GM12865 (cell line): ENCODE data around the gene CD6.
A peak's percentile ranks its signal among the peaks of the same experiment; 100 is the strongest.

Experiments
- DNase-seq: peaks from one replicate; pipeline ENCODE4 v3.0.0; 2010; ENCODE audit warnings: low read depth
- H3K4me3 ChIP-seq: 2 replicates; pipeline ENCODE4 v1.5.1; 2011; ENCODE audit warnings: mild to moderate bottlenecking, low read depth, low read length, control low read depth
- TF ChIP-seq, protein P1 (sequence below): IDR thresholded peaks from 2 replicates; pipeline ENCODE4 v1.5.1; 2011; ENCODE audit warnings: low read length, control low read depth, low read depth, inconsistent platforms; ENCODE audit not compliant: insufficient read depth; ENCODE audit errors: missing control alignments

The CD6 gene

DNA sequence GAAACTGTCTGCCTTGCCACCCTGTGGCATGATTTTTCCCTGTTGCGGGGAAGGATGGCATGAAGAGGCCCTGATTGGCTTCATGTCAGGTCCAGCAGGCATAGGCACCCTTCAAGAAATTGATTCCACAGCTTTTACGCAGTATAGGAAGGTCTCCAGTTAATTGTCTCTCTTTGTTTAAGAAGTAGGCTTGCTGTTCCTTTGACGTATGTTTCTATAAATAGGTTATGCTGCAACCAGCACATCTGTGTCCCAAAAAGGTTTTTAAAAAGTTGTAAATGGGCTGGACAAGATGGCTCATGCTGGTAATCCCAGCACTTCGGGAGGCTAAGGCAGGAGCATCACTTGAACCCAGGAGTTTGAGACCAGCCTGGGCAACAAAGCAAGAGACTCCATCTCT, 62.6 kb downstream of the CD6 start:
- TF ChIP-seq, protein P1, sequence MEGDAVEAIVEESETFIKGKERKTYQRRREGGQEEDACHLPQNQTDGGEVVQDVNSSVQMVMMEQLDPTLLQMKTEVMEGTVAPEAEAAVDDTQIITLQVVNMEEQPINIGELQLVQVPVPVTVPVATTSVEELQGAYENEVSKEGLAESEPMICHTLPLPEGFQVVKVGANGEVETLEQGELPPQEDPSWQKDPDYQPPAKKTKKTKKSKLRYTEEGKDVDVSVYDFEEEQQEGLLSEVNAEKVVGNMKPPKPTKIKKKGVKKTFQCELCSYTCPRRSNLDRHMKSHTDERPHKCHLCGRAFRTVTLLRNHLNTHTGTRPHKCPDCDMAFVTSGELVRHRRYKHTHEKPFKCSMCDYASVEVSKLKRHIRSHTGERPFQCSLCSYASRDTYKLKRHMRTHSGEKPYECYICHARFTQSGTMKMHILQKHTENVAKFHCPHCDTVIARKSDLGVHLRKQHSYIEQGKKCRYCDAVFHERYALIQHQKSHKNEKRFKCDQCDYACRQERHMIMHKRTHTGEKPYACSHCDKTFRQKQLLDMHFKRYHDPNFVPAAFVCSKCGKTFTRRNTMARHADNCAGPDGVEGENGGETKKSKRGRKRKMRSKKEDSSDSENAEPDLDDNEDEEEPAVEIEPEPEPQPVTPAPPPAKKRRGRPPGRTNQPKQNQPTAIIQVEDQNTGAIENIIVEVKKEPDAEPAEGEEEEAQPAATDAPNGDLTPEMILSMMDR: no peak

DNA sequence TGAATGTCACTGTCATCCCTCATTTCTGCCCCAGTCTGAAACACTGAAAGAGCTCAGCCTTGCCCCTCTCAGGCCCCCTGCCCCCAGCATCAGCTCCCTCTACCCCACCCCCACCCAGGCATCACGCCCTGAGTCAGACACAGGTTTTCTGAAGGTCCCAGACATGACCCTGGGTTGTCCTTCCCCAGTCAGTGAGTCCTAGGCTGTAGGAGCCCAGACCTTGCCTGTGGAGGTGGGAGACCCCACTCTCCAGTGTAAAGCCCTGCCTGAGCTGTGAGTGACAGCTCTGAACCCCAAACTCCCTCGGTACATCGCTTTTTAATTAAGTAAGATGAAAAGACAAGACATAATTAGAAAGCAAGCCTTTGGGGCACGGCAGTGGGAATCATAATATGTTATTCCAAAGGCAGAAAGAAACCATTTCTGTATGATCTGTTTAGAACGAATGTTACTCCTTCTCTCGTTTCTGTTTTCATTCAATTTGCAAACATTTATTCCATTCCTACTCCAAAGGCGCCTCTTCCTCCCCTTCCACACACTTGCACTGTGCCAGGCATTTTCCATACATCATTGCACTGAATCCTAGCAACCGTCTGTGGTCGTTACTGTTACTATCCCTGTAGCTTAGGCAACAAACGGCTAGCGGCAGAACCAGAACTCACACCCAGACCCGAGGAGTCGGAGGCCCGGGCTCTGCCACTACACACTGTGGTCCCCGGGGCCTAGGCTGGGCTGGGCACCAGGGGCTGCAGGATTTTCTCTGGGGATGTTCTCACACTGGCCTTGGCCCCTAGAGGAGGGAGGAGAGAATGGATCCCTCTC, 63.4 kb downstream of the CD6 start:
- no peak for DNase-seq
- H3K4me3 ChIP-seq: no peak overlapping the region
- TF ChIP-seq, protein P1: no peak

More for the DNA sequence above, 62.6 kb downstream of the CD6 start:
- no peak for DNase-seq
- no peak overlapping the region for H3K4me3 ChIP-seq

DNA sequence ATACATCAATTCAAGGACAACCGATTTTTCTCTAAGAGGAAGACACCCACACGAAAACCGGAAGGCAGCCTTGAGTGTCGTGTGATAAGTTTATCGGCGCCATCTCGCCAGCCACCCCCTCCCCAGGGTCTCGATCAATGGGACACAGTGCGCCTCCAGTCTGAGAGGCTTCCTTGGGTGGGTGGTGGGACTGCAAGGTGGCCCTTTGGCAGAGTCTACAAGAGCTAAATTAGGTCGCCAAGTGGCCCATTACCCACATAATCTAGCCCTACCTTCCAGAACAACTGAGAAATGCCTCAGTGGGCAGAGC, 64.0 kb downstream of the CD6 start:
- H3K4me3 ChIP-seq: no peak overlapping the region
- TF ChIP-seq, protein P1: no peak
- DNase-seq: no peak

DNA sequence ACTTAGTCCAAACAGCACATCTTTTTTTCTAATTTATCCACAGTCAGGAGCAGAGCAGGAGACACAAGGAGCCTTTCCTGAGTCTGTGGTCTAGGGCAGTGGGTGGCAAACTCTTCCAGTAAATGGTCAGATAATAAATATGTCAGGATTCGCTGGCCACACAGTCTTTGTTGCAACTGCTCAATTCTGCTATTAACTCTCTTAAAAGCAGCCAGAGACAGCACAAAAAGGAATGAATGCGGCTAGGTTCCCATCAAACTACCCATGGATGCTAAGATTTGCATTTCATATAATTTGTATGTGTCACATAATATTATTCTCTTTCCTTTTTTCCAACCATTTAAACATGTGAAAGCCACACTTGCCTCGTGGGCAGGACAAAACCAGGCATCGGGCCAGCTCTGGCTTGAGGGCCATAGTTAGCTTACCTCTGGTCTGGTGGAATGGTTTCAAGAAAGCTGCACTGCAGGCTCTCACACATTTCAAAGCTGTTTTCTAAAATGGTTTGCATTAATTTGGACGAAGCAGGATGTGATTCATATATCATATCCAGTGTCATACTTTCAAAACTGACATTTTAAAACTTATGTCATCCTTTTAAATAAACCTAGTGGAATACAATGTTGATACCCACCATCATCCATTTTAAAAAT, 66.1 kb downstream of the CD6 start:
- TF ChIP-seq, protein P1: no peak
- DNase-seq: no peak
- H3K4me3 ChIP-seq: no peak overlapping the region

DNA sequence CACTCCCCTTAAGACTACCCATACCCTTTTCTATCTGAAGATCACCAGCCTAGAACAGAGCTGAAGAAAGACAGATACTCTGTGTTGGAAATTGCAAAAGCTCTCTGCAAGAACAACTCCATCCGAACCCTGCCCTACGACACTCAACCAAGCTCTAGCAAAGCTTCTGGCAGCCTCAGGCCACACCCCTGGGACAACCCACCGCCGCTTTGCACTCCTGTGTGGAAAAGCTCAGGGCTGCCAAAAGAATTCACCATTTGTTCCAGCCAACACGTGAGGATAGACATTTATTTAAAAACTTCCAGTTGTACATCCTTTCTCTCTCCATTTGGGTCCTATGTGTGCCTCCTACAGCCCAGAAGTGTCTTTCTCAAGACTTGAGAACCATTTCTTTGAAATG, 68.4 kb downstream of the CD6 start:
- TF ChIP-seq, protein P1: no peak
- no peak for DNase-seq
- no peak overlapping the region for H3K4me3 ChIP-seq

DNA sequence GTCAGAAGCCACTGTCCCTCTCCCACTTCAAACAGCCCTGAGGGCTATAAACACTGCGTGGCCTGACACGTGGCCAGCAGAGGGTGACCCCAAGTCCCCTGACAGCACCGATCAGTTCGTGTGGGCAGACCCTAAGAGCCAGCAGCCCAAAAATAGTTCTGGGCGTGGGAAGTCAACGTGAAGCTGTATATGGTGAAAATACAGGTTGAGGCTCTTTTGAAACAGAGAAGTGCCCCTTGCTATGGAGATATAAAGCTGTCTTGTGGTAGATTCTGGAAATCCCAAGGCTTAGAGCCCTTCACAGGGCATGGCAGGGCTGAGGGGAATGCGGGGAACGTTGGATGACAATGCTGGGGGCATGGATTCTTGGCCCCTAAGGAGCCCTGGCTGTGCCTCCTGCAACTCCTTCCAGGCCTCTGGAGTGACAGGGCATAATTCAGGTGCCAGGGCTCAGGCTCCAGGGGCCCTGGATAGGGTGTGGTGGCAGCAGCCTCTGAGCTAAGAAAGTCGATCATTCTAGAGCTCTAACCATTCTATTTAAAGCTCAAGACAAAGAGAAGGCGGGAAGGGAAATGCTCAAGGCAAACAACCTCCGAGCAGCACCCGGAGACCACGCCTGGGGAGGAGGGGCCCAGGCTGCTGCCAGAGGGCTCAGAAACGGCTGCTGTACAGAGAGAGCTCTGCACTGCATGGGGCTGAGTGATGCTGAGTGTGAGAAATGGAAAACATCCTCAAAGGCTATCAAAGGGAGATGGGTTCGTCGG, 70.5 kb downstream of the CD6 start:
- peak; percentile 92 for DNase-seq
- TF ChIP-seq, protein P1: no peak
- H3K4me3 ChIP-seq: peak overlapping the region; percentile 94
